AG09309 (cell line): Measurements from ENCODE around the gene NXN.
"Not testable (repeated sequence)": the region's sequence is repeated elsewhere in the genome, so short reads cannot be mapped to it uniquely, and the experiment has no call there.

Experiments used
- DNase-seq: peaks from one replicate; pipeline ENCODE4 v3.0.0-alpha.2; 2010; ENCODE audit warnings: low read depth
- H3K4me3 ChIP-seq: 2 replicates; pipeline ENCODE4 v1.5.1; 2011; ENCODE audit warnings: mild to moderate bottlenecking, low read depth, low read length, moderate library complexity; ENCODE audit not compliant: control insufficient read depth
- CTCF ChIP-seq: IDR thresholded peaks from 2 replicates; pipeline ENCODE4 v1.5.1; 2011; ENCODE audit warnings: mild to moderate bottlenecking, low read depth, low read length, inconsistent platforms; ENCODE audit not compliant: insufficient read depth, control insufficient read depth; ENCODE audit errors: missing control alignments

NXN gene

GRCh38 chr17:752620-753219 is 226.9 kb downstream of the NXN start:
- DNase-seq = no peak
- no peak for TF ChIP-seq CTCF
- peak overlapping the region; percentile 57 for H3K4me3 ChIP-seq

- peak within 1 kb of the TSS; percentile 57 for H3K4me3 ChIP-seq
- peak; percentile 21 for DNase-seq
- peak; percentile 82 for TF ChIP-seq CTCF
Observed at GRCh38 chr17:752002-752619, 227.5 kb downstream of the NXN start, which contains the start of gene GEMIN4. Gene GEMIN4, minus strand, starts transcription at chr17:752264. Its CDS starts 122 bp downstream, at chr17:752142.

DNA sequence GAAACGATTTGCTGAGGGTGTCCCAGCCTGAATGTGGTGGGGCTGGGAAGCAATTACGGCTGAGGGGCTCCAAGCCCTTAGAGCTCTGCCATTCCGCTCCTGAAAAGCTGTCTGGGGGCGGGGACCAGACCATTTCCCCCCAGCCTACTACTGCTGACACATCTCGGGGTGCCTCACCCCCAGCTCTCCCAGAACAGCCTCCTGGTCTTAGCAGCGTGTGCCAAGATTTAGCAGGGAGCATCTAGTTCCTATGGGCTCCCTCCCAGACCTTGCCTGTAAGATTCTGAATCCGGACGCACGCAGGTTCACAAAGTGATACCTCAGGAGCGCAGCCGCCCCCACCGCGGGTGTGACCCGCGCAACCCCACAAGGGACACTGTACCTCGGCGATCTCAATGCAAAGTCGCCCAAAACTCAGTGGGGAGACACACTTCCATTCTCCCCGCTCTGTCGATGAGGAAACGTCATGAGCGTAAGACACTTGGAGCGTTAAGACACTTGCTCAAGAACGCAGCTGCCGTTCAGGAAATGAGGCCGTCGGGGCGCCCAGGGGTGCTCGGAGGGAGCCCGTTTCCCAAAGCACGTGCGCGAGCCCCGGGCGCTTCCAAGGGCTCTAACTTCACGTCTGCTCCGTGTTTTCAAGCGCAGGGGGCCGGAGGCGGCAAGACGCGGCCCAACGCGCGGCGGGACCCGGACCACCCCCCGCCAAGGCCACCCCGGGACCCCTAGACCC is 228.1 kb downstream of the NXN start:
- no peak for DNase-seq
- H3K4me3 ChIP-seq = peak overlapping the region; percentile 57
- TF ChIP-seq CTCF = no peak

DNA sequence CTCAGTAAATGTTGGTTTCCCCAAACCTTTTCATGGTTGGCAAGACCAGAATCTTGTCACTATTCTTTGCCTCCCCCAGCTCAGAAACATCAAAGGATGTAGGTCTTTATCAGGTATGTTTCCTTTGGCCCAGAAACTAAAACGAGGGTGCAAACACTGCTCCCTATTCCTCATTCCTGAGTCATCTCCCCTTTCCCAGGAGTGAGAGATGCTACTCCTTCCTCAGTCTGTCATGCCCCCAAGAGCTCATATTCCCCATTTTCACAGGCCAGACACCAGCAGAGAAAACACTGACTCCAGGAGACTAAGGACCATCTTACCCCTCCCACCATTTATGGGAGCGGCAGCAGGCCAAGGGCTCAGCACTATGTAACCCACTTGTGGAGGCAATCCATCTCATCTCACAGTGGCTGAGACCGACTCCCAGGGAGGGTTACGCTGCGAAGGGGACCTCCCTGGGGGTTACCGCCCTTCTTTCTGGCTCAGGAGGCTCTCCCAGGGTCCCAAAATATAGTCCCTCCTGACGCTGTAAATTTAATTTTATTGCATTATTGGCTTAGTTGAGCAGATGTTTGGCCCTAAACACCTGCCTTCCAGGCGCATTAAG is 229.0 kb downstream of the NXN start:
- no peak for TF ChIP-seq CTCF
- DNase-seq = no peak
- no peak overlapping the region for H3K4me3 ChIP-seq

DNA sequence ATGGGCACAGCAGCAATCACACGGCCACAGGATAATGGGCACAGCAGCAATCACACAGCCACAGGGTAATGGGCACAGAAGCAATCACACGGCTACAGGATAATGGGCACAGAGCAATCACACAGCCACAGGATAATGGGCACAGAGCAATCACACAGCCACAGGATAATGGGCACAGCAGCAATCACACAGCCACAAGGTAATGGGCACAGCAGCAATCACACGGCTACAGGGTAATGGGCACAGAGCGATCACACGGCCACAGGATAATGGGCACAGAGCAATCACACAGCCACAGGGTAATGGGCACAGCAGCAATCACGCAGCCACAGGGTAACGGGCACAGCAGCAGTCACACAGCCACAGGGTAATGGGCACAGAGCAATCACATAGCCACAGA is 230.2 kb downstream of the NXN start:
- H3K4me3 ChIP-seq, DNase-seq: not testable (repeated sequence)
